Measurements from ENCODE around the gene CBX2.

- TF ChIP-seq CTCF (IDR thresholded peaks at IDR 0.05; ENCODE audit: borderline replicate concordance, extremely low read depth, low read length, poor library complexity, severe bottlenecking) (no peak), EZH2 (IDR thresholded peaks at IDR 0.05; ENCODE audit: borderline replicate concordance, low read depth, low read length, severe bottlenecking) (no peak)
Observed at GRCh38 chr17:79741401-79741750, 36.6 kb upstream of the CBX2 start.

Measured in DND-41 (cell line).